GM23338 (cell line): ENCODE measurements around the gene ZNF627. TPM values are rescaled to one million over a fixed set of nuclear protein-coding genes. Genes with fewer than 3 reads are reported as not detected.

Source experiments
- ATAC-seq: fragments of 200-7000 bp; cut with Tn5 transposase; 3 replicates; pipeline ENCODE4 v1.9.1; 2020
- DNase-seq: peaks from one replicate; pipeline ENCODE4 v3.0.0-alpha.2; 2015; ENCODE audit warnings: low spot score
- H2AFZ ChIP-seq: fragments of 200-600 bp; sonication (generic); 2 replicates; pipeline ENCODE4 v1.8.0; 2016; ENCODE audit warnings: antibody characterized with exemption, mild to moderate bottlenecking, moderate library complexity
- H3F3A ChIP-seq: fragments of 200-600 bp; sonication (generic); replicated peaks from 2 replicates; pipeline ENCODE4 v1.8.0; 2017; ENCODE audit warnings: antibody characterized with exemption, mixed run types, low read depth
- H3K27ac ChIP-seq: fragments of 200-600 bp; sonication (generic); 2 replicates; pipeline ENCODE4 v1.6.1; 2016; ENCODE audit warnings: low read depth
- H3K27me3 ChIP-seq: fragments of 200-600 bp; sonication (generic); 2 replicates; pipeline ENCODE4 v1.8.0; 2016; ENCODE audit warnings: mild to moderate bottlenecking, mixed run types, moderate library complexity; ENCODE audit not compliant: insufficient read depth
- H3K36me3 ChIP-seq: fragments of 200-600 bp; sonication (generic); 2 replicates; pipeline ENCODE4 v1.8.0; 2016; ENCODE audit warnings: mild to moderate bottlenecking; ENCODE audit not compliant: insufficient read depth
- H3K4me1 ChIP-seq: fragments of 200-600 bp; sonication (generic); 2 replicates; pipeline ENCODE4 v1.8.0; 2016; ENCODE audit warnings: mild to moderate bottlenecking, moderate library complexity; ENCODE audit not compliant: insufficient read depth
- H3K4me2 ChIP-seq: fragments of 200-600 bp; sonication (generic); 2 replicates; pipeline ENCODE4 v1.7.1; 2017; ENCODE audit warnings: mixed run types
- H3K4me3 ChIP-seq: fragments of 200-600 bp; sonication (generic); 2 replicates; pipeline ENCODE4 v1.6.1; 2016; ENCODE audit warnings: mixed run types
- H3K79me2 ChIP-seq: fragments of 200-600 bp; sonication (generic); replicated peaks from 2 replicates; pipeline ENCODE4 v1.8.0; 2017; ENCODE audit warnings: mild to moderate bottlenecking; ENCODE audit not compliant: insufficient read depth
- H3K9me2 ChIP-seq: fragments of 200-600 bp; sonication (generic); 2 replicates; pipeline ENCODE4 v1.8.0; 2017; ENCODE audit not compliant: insufficient read depth
- H4K20me1 ChIP-seq: fragments of 200-600 bp; sonication (generic); replicated peaks from 2 replicates; pipeline ENCODE4 v1.8.0; 2017; ENCODE audit warnings: mild to moderate bottlenecking; ENCODE audit not compliant: insufficient read depth
- H3K27ac Mint-ChIP-seq: 2 replicates; pipeline ENCODE4 v1.8.0; 2020; ENCODE audit warnings: inconsistent platforms, mild to moderate bottlenecking, moderate library complexity, mixed read lengths
- H3K27me3 Mint-ChIP-seq: 3 replicates; pipeline ENCODE4 v1.8.0; 2022; ENCODE audit warnings: low read depth, mild to moderate bottlenecking, moderate library complexity, mixed read lengths, inconsistent platforms; ENCODE audit not compliant: insufficient read depth, poor library complexity
- H3K36me3 Mint-ChIP-seq: 3 replicates; pipeline ENCODE4 v1.8.0; 2021; ENCODE audit warnings: low read depth, mild to moderate bottlenecking, inconsistent platforms, moderate library complexity, mixed read lengths
- H3K4me1 Mint-ChIP-seq: 3 replicates; pipeline ENCODE4 v1.8.0; 2020; ENCODE audit warnings: mild to moderate bottlenecking, inconsistent platforms, mixed read lengths
- H3K4me3 Mint-ChIP-seq: 3 replicates; pipeline ENCODE4 v1.8.0; 2021; ENCODE audit warnings: moderate library complexity, mild to moderate bottlenecking, inconsistent platforms, mixed read lengths
- H3K9me3 Mint-ChIP-seq: 3 replicates; pipeline ENCODE4 v1.8.0; 2020; ENCODE audit warnings: moderate library complexity, mild to moderate bottlenecking, inconsistent platforms, mixed read lengths
- EZH2 ChIP-seq: fragments of 200-600 bp; sonication (generic); IDR thresholded peaks from one replicate; pipeline ENCODE4 v1.8.0; 2017; ENCODE audit warnings: antibody characterized with exemption, mild to moderate bottlenecking, low read depth; ENCODE audit not compliant: unreplicated experiment
- EZH2phosphoT487 ChIP-seq: fragments of 200-600 bp; sonication (generic); IDR thresholded peaks from one replicate; pipeline ENCODE4 v1.8.1; 2018; ENCODE audit warnings: antibody characterized with exemption; ENCODE audit not compliant: unreplicated experiment
- JUNB ChIP-seq: IDR thresholded peaks from one replicate; pipeline ENCODE4 v1.6.1; 2016; ENCODE audit warnings: antibody characterized with exemption; ENCODE audit not compliant: unreplicated experiment
- NANOG ChIP-seq: IDR thresholded peaks from 2 replicates; pipeline ENCODE4 v1.6.1; 2016; ENCODE audit warnings: antibody characterized with exemption, borderline replicate concordance
- POLR2AphosphoS5 ChIP-seq: IDR thresholded peaks from 2 replicates; pipeline ENCODE4 v1.6.1; 2016; ENCODE audit warnings: antibody characterized with exemption, low read depth
- ZNF114 ChIP-seq: fragments of 250-450 bp; sonication (Bioruptor Pico); IDR thresholded peaks from 2 replicates; pipeline ENCODE4 v1.5.0; 2020; ENCODE audit warnings: mild to moderate bottlenecking, moderate library complexity
- ZNF331 ChIP-seq: fragments of 250-450 bp; sonication (Bioruptor Pico); IDR thresholded peaks from 2 replicates; pipeline ENCODE4 v1.5.0; 2020; ENCODE audit warnings: low read depth, mild to moderate bottlenecking, moderate library complexity
- polyA plus RNA-seq: library from polyadenylated mRNA; unstranded; fragments of >200 nt; fragmentation: Nextera tagmentation; extraction: Ambion mirVana; gene quantifications from 2 replicates; pipeline ENCODE4 v1.2.1, GENCODE V29; 2016
- total RNA-seq: library from RNA; depleted of rRNA; stranded (reverse); fragments of >200 nt; shearing (Covaris generic); gene quantifications from 2 replicates; pipeline ENCODE4 v1.2.3, GENCODE V29; 2014
- TF ChIP-seq, protein P1 (sequence below): fragments of 250-450 bp; sonication (Bioruptor Pico); IDR thresholded peaks from 2 replicates; pipeline ENCODE4 v1.5.0; 2020; ENCODE audit warnings: mild to moderate bottlenecking, moderate library complexity
- TF ChIP-seq, protein P2 (sequence below): IDR thresholded peaks from one replicate; pipeline ENCODE4 v1.6.1; 2018; ENCODE audit warnings: antibody characterized with exemption; ENCODE audit not compliant: unreplicated experiment

ZNF627 gene
- total and polyA plus RNA-seq, 2 experiments from 2014 or later = 9.0 to 15.4 TPM

DNA sequence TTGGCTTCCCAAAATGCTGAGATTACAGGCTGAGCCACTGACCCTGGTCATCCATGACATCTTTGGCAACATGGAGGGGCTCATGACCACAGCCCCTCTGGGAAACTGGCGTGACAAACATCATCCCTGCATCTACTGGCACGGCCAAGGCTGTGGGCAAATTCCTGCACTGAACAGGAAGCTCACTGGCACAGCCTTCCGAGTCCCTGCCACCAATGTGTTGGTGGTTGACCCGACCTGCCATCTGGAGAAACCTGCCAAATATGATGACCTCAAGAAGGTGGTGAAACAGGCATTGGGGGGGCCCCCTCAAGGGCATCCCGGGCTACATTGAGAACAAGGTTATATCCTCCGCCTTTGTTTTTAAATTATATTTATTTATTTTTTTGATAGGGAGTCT lies 11.0 kb upstream of the ZNF627 start:
- Mint-ChIP-seq H3K36me3 (no peaks in the 10 kb centered on the region), H3K9me3 (no peaks in the 10 kb centered on the region), H3K4me1 (no peaks in the 10 kb centered on the region), H3K4me3 (no peak overlapping the region), H3K27me3 (peaks cover 11% of the 10 kb centered on the region), H3K27ac (no peak overlapping the region)
- Histone ChIP-seq H3K4me3 (no peak overlapping the region), H3K36me3 (no peaks in the 10 kb centered on the region), H4K20me1 (no peaks in the 10 kb centered on the region), H3K4me2 (no peak overlapping the region), H3K9me2 (no peaks in the 10 kb centered on the region), H3K27ac (no peak overlapping the region), H3K4me1 (no peaks in the 10 kb centered on the region), H3F3A (no peaks in the 10 kb centered on the region), H2AFZ (no peak overlapping the region), H3K79me2 (no peaks in the 10 kb centered on the region), H3K27me3 (no peaks in the 10 kb centered on the region)
- DNase-seq = no peak
- ATAC-seq = no peak
- no peak for TF ChIP-seq ZNF331 (CRISPR knock-in tag)
- no peak for TF ChIP-seq EZH2
- no peak for TF ChIP-seq EZH2phosphoT487
- TF ChIP-seq, protein P1, sequence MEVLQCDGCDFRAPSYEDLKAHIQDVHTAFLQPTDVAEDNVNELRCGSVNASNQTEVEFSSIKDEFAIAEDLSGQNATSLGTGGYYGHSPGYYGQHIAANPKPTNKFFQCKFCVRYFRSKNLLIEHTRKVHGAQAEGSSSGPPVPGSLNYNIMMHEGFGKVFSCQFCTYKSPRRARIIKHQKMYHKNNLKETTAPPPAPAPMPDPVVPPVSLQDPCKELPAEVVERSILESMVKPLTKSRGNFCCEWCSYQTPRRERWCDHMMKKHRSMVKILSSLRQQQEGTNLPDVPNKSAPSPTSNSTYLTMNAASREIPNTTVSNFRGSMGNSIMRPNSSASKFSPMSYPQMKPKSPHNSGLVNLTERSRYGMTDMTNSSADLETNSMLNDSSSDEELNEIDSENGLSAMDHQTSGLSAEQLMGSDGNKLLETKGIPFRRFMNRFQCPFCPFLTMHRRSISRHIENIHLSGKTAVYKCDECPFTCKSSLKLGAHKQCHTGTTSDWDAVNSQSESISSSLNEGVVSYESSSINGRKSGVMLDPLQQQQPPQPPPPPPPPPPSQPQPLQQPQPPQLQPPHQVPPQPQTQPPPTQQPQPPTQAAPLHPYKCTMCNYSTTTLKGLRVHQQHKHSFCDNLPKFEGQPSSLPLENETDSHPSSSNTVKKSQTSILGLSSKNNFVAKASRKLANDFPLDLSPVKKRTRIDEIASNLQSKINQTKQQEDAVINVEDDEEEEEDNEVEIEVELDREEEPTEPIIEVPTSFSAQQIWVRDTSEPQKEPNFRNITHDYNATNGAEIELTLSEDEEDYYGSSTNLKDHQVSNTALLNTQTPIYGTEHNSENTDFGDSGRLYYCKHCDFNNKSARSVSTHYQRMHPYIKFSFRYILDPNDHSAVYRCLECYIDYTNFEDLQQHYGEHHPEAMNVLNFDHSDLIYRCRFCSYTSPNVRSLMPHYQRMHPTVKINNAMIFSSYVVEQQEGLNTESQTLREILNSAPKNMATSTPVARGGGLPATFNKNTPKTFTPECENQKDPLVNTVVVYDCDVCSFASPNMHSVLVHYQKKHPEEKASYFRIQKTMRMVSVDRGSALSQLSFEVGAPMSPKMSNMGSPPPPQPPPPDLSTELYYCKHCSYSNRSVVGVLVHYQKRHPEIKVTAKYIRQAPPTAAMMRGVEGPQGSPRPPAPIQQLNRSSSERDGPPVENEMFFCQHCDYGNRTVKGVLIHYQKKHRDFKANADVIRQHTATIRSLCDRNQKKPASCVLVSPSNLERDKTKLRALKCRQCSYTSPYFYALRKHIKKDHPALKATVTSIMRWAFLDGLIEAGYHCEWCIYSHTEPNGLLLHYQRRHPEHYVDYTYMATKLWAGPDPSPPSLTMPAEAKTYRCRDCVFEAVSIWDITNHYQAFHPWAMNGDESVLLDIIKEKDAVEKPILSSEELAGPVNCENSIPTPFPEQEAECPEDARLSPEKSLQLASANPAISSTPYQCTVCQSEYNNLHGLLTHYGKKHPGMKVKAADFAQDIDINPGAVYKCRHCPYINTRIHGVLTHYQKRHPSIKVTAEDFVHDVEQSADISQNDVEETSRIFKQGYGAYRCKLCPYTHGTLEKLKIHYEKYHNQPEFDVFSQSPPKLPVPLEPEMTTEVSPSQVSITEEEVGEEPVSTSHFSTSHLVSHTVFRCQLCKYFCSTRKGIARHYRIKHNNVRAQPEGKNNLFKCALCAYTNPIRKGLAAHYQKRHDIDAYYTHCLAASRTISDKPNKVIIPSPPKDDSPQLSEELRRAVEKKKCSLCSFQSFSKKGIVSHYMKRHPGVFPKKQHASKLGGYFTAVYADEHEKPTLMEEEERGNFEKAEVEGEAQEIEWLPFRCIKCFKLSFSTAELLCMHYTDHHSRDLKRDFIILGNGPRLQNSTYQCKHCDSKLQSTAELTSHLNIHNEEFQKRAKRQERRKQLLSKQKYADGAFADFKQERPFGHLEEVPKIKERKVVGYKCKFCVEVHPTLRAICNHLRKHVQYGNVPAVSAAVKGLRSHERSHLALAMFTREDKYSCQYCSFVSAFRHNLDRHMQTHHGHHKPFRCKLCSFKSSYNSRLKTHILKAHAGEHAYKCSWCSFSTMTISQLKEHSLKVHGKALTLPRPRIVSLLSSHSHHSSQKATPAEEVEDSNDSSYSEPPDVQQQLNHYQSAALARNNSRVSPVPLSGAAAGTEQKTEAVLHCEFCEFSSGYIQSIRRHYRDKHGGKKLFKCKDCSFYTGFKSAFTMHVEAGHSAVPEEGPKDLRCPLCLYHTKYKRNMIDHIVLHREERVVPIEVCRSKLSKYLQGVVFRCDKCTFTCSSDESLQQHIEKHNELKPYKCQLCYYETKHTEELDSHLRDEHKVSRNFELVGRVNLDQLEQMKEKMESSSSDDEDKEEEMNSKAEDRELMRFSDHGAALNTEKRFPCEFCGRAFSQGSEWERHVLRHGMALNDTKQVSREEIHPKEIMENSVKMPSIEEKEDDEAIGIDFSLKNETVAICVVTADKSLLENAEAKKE = no peak
- TF ChIP-seq NANOG = no peak
- no peak for TF ChIP-seq ZNF114 (CRISPR knock-in tag)
- no peak for TF ChIP-seq POLR2AphosphoS5
- TF ChIP-seq, protein P2, sequence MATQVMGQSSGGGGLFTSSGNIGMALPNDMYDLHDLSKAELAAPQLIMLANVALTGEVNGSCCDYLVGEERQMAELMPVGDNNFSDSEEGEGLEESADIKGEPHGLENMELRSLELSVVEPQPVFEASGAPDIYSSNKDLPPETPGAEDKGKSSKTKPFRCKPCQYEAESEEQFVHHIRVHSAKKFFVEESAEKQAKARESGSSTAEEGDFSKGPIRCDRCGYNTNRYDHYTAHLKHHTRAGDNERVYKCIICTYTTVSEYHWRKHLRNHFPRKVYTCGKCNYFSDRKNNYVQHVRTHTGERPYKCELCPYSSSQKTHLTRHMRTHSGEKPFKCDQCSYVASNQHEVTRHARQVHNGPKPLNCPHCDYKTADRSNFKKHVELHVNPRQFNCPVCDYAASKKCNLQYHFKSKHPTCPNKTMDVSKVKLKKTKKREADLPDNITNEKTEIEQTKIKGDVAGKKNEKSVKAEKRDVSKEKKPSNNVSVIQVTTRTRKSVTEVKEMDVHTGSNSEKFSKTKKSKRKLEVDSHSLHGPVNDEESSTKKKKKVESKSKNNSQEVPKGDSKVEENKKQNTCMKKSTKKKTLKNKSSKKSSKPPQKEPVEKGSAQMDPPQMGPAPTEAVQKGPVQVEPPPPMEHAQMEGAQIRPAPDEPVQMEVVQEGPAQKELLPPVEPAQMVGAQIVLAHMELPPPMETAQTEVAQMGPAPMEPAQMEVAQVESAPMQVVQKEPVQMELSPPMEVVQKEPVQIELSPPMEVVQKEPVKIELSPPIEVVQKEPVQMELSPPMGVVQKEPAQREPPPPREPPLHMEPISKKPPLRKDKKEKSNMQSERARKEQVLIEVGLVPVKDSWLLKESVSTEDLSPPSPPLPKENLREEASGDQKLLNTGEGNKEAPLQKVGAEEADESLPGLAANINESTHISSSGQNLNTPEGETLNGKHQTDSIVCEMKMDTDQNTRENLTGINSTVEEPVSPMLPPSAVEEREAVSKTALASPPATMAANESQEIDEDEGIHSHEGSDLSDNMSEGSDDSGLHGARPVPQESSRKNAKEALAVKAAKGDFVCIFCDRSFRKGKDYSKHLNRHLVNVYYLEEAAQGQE = no peak
- no peak for TF ChIP-seq JUNB
